Activated CD8-positive, alpha-beta memory T cell treated with anti-CD3 and anti-CD28 coated beads for 24 hours (primary cell): ENCODE data around the gene ANKRD24.
"Not testable (repeated sequence)": the region's sequence is repeated elsewhere in the genome, so short reads cannot be mapped to it uniquely, and the experiment has no call there.

Experiments used
- DNase-seq: peaks from one replicate; pipeline ENCODE4 v3.0.0-alpha.2; 2020

The ANKRD24 gene

DNA sequence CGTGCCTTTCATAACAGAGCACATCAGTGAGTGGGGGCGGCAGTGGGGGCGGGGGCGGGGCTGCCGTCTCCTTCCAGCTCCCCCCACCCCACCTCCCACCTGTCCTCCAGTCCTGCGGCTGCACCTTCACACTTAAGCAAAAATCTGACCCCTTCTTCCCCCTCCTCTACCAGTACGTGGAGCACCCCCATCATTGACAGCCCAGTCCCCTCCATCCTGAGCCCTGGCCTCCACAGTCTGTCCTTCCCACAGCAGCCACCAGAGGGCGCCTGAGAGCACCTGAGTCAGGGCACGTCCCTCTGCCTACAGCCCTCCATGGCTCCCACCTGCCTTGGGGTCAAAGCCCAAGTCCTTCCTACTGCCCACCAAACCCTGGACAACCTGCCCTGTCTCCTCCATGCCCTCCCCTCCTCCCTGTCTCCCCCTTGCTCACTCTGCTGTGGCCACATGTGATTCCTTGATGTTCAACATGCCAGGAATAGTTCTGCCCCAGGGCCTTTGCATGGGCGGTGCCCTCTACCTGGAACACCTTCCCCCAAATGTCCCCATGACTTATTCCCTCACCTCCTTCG lies 50.9 kb downstream of the ANKRD24 start:
- peak; percentile 88 for DNase-seq

DNA sequence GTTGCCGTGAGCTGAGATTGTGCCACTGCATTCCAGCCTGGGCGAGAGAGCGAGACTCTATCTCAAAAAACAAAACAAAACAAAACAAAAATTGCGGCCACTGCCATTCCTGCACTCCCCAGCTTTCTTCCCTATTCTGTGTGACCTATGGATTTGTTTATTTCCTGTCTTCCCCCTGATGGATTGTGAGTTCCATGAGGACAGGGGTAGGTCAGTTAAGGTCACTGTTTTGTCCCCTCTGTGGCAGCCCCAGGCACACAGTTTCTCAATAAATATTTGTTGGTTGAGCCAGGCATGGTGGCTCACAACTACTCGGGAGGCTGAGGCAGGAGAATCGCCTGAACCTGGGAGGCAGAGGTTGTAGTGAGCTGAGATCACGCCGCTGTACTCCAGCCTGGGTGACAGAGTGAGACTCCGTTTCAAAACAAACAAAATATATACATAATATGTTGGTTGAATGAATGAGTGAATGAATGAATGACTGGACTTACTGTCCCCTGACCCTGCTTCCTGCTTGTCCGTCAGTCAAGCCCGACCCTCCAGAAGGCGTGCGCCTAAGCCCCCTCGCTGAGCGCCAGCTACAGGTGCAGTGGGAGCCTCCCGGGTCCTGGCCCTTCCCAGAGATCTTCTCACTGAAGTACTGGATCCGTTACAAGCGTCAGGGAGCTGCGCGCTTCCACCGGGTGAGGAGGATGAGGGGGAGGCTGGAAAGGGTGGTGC lies 51.8 kb downstream of the ANKRD24 start:
- no peak for DNase-seq

DNA sequence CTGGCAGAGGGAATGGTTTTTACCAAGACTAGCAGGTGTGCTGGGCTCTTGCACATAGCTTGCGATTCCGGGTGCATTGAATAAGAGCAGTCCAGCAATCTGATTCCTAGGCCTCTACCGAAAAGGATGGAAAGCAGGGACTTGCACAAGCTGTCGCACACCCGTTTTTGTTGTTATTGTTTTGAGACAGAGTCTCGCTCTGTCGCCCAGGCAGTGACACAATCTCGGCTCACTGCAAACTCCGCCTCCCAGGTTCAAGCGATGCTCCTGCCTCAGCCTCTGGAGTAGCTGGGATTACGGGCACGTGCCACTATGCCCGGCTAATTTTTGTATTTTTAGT lies 52.3 kb downstream of the ANKRD24 start:
- DNase-seq = no peak

DNA sequence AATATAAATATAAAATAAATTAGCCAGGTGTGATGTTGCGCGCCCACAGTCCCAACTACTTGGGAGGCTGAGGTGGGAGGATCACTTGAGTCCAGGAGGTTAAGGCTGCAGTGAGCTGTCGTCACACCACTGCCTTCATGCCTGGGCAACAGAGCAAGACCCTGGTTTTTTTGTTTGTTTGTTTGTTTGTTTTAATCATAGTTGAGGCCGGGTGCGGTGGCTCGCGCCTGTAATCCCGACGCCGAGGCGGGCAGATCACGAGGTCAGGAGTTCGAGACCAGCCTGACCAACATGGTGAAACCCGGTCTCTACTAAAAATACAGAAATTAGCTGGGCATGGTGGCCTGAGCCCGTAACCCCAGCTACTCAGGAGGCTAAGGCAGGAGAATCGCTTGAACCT lies 55.0 kb downstream of the ANKRD24 start:
- not testable (repeated sequence) for DNase-seq

DNA sequence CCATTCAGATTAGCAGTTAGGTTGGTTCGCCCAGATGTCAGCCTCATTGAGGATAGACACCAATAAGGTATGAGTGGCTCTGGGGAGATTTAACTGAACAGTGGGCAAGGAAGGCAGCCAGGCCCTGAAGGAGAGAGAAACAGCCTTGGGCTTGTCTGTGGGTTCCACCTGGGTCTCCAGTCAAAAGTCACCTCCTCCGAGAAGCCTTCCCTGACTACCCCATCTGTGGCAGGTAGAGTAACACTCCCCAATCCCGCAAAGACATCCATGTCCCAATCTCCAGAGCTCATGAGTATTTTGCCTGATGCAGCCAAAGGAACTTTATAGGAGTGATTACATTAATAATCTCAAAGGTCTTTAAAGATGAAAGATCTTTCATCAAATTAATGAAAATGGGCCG lies 56.3 kb downstream of the ANKRD24 start:
- no peak for DNase-seq

DNA sequence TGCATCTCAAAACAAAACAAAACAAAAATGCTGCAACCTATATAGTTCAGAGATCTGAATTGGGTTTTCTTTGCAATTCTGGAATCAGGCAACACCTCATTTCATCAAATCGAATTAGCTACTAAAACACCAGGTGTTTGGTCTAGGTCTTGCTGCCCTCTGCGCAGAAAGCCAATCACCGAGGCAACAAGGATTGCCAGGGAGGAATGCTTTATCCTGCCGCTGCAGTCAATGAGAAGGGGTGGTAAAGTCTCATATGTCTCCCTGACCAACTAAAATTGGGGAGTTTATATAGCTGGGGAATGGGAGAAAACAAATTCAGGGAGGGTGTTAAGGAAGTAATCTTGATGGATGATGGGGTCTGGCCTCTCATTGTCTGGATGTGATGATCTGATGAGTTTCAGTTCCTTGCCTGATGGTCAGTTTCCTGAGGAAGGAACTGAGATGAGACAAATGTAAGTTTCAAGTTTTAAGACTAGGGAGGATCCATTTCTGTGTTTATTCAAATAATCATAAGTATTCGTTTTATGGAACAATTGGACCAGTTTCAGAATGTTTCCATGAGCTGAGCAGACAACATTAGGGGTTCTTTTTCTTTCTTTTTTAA lies 59.4 kb downstream of the ANKRD24 start:
- DNase-seq = no peak

DNA sequence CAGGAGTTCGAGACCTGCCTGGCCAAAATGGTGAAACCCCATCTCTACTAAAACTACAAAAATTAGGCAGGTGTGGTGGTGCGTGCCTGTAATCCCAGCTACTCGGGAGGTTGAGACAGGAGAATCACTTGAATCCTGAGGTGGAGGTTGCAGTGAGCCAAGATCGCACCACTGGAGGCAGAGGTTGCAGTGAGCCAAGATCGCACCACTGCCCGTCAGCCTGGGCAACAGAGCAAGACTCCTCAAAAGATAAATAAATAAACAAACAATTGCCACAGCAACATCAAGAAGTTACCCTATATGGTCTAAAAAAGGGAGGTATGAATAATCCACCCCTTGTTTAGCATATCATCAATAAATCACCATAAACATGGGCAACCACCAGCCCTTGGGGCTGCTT lies 63.4 kb downstream of the ANKRD24 start:
- not testable (repeated sequence) for DNase-seq

DNA sequence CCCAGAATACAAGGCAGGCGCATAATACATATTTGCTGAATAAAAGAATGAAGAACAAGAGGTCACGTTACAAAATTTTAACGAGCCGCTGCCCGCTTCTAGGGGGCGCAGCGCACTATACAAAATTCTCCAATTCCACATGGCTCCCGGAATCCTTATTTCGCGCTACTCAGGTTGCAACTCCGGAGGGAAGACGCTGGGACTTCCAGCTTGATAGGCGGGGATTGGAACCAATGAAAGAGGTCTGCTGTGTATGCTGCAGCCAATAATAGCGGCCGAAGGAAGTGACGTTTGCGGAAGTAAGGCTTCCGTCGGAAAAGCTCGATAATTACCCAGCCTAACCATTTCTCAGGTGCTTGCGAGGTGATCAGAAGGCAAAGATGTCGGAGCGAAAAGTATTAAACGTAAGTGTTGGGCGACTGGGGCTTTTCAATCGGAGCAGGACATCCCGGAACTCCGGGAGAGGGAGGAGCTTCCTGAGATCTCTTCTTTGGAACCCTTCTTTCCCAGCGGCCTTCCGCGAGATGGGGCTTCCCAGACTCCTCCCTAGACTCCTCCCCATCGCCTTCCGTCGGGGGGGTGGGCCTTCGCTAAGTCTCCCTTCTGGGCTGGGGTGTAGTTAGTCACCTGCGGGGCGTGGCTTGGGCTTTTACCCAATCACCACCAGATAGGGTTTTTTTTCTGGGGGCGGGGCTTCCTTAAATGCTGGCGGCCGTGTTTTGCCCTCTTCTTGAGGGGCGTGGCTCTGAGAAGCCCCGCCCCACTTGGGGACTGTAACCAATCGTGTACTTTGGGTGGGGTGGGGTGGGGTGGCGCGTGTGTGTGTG lies 64.5 kb downstream of the ANKRD24 start, which contains the start of gene YJU2:
Gene YJU2 (plus strand): TSS at position 314 of the 827 bp plus-strand sequence. CDS start 67 bp downstream, at position 381.
- peak; percentile 97 for DNase-seq

DNA sequence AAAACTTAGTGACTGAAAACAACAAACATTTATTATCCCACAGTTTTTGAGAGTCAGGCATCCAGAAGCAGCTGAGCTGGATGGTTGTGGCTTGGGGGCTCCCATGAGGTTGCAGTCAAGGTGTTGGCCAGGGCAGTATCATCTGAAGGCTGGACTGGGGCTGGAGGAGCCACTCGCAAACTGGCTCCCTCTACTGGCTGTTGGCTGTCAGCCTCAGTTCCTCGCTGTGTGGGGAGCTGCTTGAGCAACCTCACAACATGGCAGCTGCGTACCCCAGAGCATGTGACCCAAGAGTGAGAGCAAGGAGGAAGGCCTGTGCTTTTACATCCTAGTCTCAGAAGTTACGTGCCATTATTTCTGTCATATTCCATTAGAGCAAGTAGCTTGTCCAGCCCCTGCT lies 74.1 kb downstream of the ANKRD24 start:
- no peak for DNase-seq

DNA sequence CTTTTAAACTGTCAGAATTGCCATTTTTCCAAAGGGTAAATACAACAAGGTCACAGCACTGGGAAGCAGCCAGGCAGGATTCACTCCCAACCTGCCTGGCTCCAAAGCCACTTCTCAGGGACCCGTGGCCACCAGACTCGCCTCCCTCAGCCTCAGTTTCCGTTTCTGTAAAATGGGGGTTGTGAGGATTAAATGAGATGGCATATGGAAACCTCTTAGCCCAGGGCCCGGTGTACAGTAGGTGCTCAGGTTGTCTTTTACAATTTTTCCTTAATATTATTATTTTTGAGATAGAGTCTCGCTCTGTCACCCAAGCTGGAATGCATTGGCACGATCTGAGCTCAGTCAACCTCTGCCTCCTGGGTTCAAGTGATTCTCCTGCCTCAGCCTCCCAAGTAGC lies 74.5 kb downstream of the ANKRD24 start:
- no peak for DNase-seq

DNA sequence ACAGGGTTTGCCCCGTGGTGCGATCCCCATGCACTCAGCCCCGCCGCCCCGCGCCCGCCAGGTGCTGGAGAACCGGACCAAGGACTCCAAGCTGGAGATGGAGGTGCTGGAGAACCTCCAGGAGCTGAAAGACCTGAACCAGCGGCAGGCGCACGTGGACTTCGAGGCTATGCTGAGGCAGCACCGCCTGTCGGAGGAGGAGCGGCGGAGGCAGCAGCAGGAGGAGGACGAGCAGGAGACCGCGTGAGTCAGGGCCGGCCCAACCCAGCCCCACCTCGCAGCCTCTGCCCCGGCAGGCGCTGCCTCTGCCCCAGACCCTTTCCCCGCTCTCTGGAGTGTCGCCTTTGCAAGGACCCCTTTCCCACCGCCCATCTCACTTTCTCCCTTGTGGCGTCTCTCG lies 75.7 kb downstream of the ANKRD24 start:
- DNase-seq = no peak

DNA sequence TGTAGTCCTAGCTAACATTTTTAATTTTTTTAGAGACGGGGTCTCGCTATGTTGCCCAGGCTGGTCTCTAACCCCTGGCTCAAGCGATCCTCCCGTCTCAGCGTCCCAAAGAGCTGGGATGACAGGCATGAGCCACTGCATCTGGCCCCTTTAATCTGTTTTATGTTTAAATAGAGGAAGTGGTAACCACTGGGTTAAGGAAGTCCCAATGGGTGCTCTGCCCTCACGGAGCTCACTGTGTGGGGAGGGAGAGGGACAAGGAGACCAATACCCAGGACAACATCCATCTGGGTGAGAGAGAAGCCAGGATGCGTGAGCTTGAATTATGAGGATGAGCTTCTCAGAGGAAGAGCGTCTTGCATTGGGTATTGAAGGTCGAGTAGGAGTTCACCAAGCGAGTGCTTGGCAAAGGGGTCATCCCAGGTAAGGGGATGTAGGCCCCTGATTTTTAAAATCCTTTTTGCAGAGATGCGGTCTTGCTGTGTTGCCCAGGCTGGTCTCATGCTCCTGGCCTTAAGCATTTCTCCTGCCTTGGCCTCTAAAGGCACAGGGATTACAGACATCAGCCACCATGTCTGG lies 78.2 kb downstream of the ANKRD24 start:
- no peak for DNase-seq

DNA sequence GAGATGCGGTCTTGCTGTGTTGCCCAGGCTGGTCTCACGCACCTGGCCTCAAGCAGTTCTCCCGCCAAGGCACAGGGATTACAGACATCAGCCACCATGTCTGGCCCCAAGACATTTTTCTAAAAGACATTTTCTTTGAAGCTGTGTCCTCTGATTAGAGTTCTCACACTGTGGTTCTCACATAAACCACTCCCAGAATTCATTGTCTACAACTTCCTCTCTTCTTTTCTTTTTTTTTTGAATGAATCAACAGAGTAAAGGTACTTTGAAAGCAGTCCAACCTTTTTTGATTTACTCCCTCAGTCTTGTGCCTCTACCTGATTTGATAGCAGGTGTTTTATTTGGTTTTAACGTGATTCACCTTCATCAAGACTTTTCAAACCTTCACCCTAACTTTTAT lies 82.3 kb downstream of the ANKRD24 start:
- no peak for DNase-seq

DNA sequence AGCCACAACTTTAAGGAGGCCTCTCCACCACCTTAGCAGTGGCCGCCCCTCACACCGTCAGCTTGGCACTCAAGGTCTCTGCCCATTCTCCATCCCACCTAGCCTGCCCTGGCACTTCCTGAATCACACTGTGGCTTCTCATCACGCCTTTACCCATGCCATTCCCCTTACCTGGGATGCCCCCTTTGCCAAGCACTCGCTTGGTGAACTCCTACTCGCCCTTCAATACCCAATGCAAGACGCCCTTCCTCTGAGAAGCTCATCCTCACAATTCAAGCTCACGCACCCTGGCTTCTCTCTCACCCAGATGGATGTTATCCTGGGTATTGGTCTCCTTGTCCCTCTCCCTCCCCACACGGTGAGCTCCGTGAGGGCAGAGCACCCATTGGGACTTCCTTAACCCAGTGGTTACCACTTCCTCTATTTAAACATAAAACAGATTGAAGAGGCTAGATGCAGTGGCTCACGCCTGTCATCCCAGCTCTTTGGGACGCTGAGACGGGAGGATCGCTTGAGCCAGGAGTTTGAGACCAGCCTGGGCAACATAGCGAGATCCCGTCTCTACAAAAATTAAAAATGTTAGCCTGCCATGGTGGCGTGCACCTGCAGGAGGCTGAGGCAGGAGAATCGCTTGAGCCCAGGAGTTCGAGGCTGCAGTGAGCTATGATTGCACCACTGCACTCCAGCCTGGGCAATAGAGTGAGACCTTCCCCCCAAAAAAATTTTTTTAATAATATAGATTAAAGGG lies 83.9 kb downstream of the ANKRD24 start:
- DNase-seq = no peak

DNA sequence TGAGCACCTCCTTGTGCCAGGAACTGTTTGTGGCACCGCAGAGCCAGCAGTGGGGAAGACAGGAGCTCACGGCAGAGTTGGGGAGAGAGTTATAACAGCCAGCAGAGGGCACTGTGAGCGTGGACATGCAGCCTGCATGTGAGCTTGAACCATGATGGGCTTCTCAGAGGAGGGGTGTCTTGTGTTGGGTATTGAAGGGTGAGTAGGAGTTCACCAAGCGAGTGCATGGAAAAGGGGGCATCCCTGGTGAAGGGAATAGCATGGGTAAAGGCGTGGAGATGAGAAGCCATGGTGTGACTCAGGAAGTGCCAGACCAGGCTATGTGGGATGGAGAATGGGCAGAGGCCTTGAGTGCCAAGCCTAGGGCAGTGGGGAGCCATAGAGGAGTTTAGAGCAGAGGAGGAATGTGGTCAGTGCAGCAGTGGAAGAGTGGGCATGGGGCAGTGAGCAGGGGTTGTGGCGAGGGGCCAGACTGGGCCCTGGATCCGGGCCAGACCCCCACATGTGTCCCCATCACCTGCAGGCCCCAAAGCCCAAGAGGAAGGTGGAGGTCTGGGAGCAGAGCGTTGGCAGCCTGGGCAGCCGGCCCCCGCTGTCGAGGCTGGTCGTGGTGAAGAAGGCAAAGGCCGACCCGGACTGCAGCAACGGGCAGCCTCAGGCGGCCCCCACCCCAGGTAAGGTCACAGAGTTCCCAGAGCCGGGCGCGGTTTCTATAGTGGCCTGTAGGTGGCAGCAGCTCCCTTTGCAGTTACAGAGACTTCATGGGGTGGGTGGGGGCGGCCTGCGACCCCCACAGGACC lies 84.8 kb downstream of the ANKRD24 start:
- DNase-seq = peak; percentile 85

DNA sequence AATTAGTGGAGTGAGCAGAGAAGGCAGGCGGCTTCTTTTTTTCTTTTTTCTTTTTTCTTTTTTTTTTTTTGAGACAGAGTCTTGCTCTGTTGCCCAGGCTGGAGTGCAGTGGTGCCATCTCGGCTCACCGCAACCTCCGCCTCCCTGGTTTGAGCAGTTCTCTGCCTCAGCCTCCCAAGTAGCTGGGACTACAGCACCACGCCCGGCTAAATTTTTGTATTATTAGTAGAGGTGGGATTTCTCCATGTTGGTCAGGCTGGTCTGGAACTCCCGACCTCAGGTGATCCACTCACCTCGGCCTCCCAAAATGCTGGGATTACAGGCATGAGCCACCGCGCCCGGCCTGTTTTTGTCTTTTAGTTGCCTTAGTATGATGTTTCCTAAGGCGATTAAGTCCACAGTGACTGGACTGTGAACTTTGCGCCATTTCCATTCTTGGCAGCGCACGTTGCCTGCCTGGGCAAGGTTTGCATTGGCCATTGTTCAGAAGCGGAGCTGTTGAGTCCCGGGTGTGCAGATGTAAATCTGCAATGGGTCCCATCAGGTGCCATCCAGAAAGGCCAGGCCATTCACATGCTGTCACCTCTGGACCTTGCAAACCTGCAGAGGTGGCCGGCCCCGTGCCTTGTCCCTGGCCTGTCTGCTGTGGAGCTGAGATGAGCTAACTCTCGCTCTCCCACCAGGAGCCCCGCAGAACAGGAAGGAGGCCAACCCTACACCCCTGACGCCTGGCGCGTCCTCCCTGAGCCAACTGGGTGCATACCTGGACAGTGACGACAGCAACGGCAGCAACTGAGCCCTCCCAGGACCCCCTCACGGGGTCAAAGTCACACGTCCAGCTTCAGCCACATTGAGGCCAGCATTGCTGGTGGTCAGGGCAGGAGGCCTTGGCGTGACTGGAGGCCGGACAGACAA lies 85.7 kb downstream of the ANKRD24 start:
- no peak for DNase-seq

DNA sequence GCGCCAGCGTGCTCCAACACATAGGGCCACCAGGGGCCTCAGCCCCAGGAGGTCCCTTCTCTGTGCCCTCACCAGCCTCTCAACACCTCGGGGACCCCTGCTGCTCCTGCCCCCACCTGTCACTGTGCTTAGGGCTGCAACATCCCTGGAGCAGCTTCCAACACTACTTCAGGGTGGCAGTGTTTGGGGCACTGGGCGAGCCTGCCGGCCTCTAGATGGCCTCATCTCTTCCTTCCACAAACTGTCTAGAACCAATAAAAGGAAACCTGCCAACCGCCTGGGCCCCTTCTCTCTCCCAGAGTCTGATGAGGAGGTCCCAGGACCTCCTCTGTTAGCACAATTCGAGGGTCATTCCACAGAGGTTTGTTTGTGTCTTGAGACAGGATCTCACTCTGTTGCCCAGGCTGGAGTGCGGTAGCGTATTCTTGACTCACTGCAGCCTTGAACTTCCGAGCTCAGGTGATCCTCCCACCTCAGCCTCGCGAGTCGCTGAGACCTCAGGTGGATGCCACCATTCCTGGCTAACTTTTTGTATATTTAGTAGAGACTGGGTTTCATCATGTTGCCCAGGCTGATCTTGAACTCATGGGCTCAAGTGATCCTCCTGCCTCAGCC lies 86.4 kb downstream of the ANKRD24 start:
- no peak for DNase-seq

DNA sequence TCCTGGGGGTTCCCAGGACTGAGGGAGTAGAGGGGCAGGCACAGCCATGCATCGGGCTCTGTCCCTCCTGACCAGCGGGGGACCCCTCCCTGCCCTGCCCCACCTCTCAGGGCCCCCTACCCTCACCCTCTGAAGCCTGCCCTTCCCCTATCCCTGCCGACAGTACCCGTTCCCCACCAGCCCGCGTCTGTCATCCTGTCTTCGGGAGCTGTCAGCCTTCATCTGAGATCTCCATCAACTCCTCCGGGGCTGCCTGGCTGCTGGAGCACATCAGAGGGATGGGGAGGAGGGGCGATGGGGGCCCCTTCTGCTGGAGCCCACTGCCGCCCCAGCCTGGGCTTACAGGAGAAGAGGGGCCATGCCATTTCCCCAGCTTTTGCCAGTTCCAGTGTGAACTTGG lies 90.4 kb downstream of the ANKRD24 start:
- DNase-seq = no peak

DNA sequence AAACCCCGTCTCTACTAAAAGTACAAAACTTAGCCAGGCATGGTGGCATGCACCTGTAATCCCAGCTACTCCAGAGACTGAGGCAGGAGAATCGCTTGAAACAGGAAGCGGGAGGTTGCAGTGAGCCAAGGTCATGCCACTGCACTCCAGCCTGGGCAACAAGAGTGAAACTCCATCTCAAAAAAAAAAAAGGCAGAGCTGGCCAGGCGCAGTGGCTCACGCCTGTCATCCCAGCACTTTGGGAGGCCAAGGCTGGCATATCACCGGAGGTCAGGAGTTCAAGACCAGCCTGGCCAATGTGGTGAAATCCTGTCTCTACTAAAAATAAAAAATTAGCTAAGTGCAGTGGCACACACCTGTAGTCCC lies 91.8 kb downstream of the ANKRD24 start:
- not testable (repeated sequence) for DNase-seq
